ENCODE measurements around the gene ADIPOR2. TPM values are rescaled to one million over a fixed set of nuclear protein-coding genes. Genes with fewer than 3 reads are reported as not detected.

Gene ADIPOR2
- total RNA-seq, 1 experiment from 2014 or later = 58.5 TPM

- no peaks in the 10 kb centered on the region for H3K9me3 Mint-ChIP-seq (ENCODE audit: unreplicated experiment)
- H3K36me3 Mint-ChIP-seq (ENCODE audit: insufficient read depth, unreplicated experiment) = peaks cover 23% of the 10 kb centered on the region
- H3K4me3 Mint-ChIP-seq (ENCODE audit: unreplicated experiment) = no peak overlapping the region
- peaks cover 15% of the 10 kb centered on the region for H3K4me1 Mint-ChIP-seq (ENCODE audit: insufficient read depth, unreplicated experiment)
- no peak for DNase-seq (ENCODE audit: unreplicated experiment)
- intact Hi-C loops (cut with micrococcal nuclease) = no loop called here
- ChIA-PET POLR2A (interaction anchor here (0.6 kb wide), 1 partner anchor 12 kb away, joined by 3 read pairs; no protein-coding TSS in a partner anchor), CTCF (interaction anchor here (1.1 kb wide), 1 partner anchor 84 kb away, joined by 3 read pairs; no protein-coding TSS in a partner anchor)
- H3K27me3 Mint-ChIP-seq (ENCODE audit: insufficient read depth, unreplicated experiment) = no peaks in the 10 kb centered on the region
- TF ChIP-seq CTCF (IDR thresholded peaks at IDR 0.05; ENCODE audit: unreplicated experiment) = no peak
- H3K27ac Mint-ChIP-seq (ENCODE audit: low read depth, unreplicated experiment) = no peak overlapping the region
- no TSS peak for BruUV-seq (replicated peaks)
Observed at GRCh38 chr12:1758376-1758775, 67.5 kb downstream of the ADIPOR2 start.

- no peak for DNase-seq (ENCODE audit: unreplicated experiment)
- Mint-ChIP-seq H3K4me1 (ENCODE audit: insufficient read depth, unreplicated experiment) (peaks cover 15% of the 10 kb centered on the region), H3K27ac (ENCODE audit: low read depth, unreplicated experiment) (no peak overlapping the region), H3K9me3 (ENCODE audit: unreplicated experiment) (no peaks in the 10 kb centered on the region), H3K4me3 (ENCODE audit: unreplicated experiment) (no peak overlapping the region), H3K27me3 (ENCODE audit: insufficient read depth, unreplicated experiment) (no peaks in the 10 kb centered on the region), H3K36me3 (ENCODE audit: insufficient read depth, unreplicated experiment) (peaks cover 23% of the 10 kb centered on the region)
- no peak for TF ChIP-seq CTCF (IDR thresholded peaks at IDR 0.05; ENCODE audit: unreplicated experiment)
- POLR2A ChIA-PET = interaction anchor here (0.6 kb wide), 1 partner anchor 11 kb away, joined by 3 read pairs; no protein-coding TSS in a partner anchor
- BruUV-seq (replicated peaks) = no TSS peak
- CTCF ChIA-PET = interaction anchor here (1.1 kb wide), 1 partner anchor 85 kb away, joined by 3 read pairs; no protein-coding TSS in a partner anchor
- intact Hi-C loops (cut with micrococcal nuclease) = no loop called here
Observed at GRCh38 chr12:1758887-1759286, 68.0 kb downstream of the ADIPOR2 start.

GRCh38 chr12:1760566-1761382 is 69.9 kb downstream of the ADIPOR2 start:
- Mint-ChIP-seq H3K9me3 (ENCODE audit: unreplicated experiment) (no peaks in the 10 kb centered on the region), H3K27ac (ENCODE audit: low read depth, unreplicated experiment) (peak overlapping the region; percentile 77), H3K27me3 (ENCODE audit: insufficient read depth, unreplicated experiment) (no peaks in the 10 kb centered on the region), H3K36me3 (ENCODE audit: insufficient read depth, unreplicated experiment) (peaks cover 17% of the 10 kb centered on the region), H3K4me3 (ENCODE audit: unreplicated experiment) (no peak overlapping the region), H3K4me1 (ENCODE audit: insufficient read depth, unreplicated experiment) (peaks cover 19% of the 10 kb centered on the region)
- intact Hi-C loops (cut with micrococcal nuclease) = no loop called here
- ChIA-PET CTCF (interaction anchor here (0.6 to 1.5 kb wide), 4 partner anchors 126 to 760 kb away, joined by 3 to 5 read pairs (median 4); no protein-coding TSS in a partner anchor), POLR2A (interaction anchor here (0.6 to 1.1 kb wide), 4 partner anchors 9 to 298 kb away, joined by 3 read pairs; no protein-coding TSS in a partner anchor)
- TF ChIP-seq CTCF (IDR thresholded peaks at IDR 0.05; ENCODE audit: unreplicated experiment) = no peak
- peak; percentile 76 for DNase-seq (ENCODE audit: unreplicated experiment)
- BruUV-seq (replicated peaks) = no TSS peak

DNA sequence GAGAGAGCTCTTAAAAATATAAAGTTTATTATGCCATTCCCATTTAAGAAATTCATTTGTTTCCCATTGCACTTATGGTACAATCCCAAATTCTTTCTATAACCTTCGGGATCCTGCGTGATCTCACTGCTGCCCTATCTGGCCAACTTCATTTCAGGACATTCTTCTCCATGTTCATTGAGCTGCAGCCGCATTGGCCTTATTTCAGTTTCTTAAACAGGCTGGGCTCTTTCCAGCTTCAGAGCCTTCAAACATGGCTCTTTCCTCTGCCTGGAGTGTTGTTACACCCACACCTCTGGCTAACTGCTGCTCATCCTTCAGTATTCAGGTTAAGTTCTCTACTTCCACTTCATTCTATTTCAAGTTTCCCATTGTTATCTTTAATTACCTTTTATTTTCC is 71.0 kb downstream of the ADIPOR2 start:
- H3K27me3 Mint-ChIP-seq (ENCODE audit: insufficient read depth, unreplicated experiment) = no peaks in the 10 kb centered on the region
- DNase-seq (ENCODE audit: unreplicated experiment) = no peak
- POLR2A ChIA-PET = interaction anchor here (0.6 to 1.1 kb wide), 5 partner anchors 10 to 297 kb away, joined by 3 read pairs; no protein-coding TSS in a partner anchor
- no TSS peak for BruUV-seq (replicated peaks)
- TF ChIP-seq CTCF (IDR thresholded peaks at IDR 0.05; ENCODE audit: unreplicated experiment) = no peak
- CTCF ChIA-PET = interaction anchor here (0.6 to 1.5 kb wide), 3 partner anchors 15 to 761 kb away, joined by 3 to 5 read pairs (median 5); no protein-coding TSS in a partner anchor
- peak overlapping the region; percentile 77 for H3K27ac Mint-ChIP-seq (ENCODE audit: low read depth, unreplicated experiment)
- no peak overlapping the region for H3K4me3 Mint-ChIP-seq (ENCODE audit: unreplicated experiment)
- H3K36me3 Mint-ChIP-seq (ENCODE audit: insufficient read depth, unreplicated experiment) = peaks cover 17% of the 10 kb centered on the region
- no peaks in the 10 kb centered on the region for H3K9me3 Mint-ChIP-seq (ENCODE audit: unreplicated experiment)
- peaks cover 23% of the 10 kb centered on the region for H3K4me1 Mint-ChIP-seq (ENCODE audit: insufficient read depth, unreplicated experiment)
- intact Hi-C loops (cut with micrococcal nuclease) = no loop called here
